Measurements from ENCODE around the gene DMRT3.

The DMRT3 gene

GRCh38 chr9:970151-970996, 6.1 kb upstream of the DMRT3 start:
- DNase-seq (ENCODE audit: low read depth): no peak

DNA sequence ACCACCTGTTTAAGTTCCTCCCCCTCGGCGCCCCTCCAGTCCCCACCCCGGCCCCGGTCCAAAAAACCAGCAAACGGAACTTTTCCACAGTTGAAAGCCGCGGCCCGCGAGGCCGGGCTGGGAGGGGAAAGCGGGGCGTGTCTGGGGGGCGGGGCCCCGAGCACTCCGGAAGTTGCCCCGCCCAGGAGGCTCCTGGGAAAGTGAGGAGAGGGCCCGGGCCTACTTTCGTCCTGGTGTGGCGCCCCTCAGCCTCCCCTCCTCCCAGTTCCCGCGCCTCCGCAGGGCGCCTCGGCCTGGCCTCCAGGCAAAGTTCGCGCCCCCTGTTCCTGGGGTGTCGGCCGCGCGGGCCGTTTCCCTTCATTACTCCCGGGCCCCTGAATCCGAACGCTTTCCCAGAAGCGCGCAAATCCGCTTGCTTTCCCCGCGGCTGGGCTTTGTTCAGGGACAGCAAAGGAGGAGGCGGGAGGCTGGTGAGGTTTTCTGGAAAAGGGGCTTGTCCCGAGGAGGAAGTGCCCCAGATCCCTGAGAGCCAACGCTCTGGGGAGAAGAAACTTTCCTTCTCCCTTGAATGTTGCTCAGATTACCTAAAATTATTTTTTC, 4.5 kb upstream of the DMRT3 start:
- no peak for DNase-seq (ENCODE audit: low read depth)

DNA sequence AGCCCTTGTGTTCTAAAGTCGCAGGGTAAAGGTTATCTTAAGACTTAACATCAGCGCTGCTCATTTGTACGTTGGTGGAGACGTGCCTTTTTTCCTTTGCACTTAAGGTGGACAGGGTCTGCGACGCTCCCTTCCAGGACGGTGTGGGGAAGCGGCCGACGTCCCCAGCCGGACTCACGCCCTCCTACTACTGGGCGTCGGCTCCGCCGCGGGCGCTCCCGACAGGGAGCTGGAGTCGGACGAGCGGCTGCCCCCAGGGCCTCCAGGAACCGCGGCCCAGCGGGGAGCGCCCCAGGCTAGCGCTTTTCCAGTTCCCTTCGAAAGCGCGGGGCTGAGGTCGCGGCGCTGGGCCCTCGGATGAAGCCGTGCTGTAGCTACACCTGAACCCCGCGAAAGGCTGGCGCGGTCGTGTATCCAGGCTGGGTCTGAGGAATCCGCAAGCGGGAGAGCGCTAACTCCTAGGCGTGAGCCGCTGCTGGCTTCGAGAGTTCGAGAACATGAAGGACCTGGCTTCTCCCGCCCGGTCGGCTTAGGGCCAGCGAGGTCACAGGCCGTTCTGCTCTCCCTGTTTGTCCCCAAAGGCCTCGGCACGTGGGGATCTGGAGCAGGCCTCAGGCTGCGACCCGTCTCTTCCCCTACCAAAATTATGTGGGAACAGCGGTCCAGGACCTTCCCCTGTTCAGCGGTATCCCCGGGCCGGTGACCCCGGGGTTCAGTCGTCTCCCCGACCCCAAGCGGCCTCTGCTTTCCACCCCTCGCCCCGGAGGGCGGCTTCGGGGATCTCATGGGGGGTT, 3.8 kb upstream of the DMRT3 start:
- no peak for DNase-seq (ENCODE audit: low read depth)

DNA sequence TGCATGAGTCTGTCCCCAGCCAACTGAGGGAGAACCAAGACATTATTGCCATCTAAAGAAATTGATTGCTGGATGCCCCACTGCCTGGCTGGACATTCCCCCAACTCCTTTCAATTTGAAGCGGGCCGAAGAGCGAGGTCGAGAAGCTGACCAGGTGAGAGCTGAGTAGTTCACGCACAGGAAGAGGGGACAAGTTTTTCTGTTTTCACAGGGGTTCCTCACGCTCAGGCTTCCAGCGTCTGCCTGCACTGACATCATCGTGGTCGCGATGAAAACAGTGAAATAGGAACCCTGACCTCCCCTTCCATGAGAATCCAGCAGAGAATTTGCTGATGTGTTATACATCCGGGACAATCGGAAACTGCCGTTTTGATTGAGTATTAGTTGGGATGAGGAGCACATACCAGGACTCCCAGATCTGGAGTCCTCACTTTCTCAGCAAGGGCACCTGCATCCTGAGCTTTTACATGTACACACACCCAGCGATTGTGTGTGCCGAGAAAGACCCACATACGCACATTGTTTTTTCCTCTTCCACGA, 3.1 kb upstream of the DMRT3 start:
- DNase-seq (ENCODE audit: low read depth): no peak

DNA sequence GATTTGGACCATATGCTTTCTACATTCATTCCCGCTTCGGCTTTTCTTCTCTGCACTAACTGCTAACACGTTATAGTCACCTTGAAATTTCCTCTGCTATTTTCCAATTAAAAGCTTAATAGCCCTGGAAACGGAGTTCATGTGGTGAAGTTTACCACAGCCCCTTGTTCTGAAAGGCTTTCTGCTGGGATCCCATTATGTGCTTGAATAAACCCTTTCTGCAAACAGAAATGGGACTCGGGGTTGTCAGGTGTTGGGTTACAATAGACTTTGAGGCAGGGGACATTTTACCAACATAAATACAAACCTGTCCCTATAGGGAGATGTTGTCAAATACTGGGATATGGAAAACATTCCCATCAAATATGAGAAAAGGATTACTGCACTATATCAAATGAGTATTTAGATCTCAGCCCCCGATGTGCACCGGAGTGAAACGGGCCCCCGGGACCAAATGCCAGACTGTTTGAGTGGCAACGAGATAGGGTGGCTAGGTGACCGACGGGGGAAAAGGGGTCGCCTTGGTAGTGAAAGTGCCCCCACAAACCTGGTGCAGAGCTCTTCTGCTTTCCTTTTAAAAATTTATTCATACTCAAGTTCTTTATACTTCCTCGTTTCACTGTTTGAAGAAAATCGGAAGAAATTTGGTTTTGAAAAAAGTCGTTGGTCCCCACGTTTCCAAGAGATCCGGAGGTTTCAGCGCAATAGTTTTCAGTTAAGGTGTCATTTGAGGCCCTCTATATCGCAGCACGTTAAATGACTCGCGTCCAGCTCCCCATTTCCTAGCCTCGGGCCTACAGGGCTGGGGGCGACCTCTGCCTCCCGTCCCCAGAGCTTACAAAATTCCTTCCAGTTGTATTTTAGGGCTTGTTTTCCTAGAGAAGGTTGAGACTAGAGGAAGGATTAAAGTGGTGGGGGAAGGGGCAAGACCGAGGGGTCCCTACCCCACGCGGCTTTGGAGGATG, 2.1 kb upstream of the DMRT3 start:
- no peak for DNase-seq (ENCODE audit: low read depth)

GRCh38 chr9:974996-975739, 1.3 kb upstream of the DMRT3 start:
- no peak for DNase-seq (ENCODE audit: low read depth)

- DNase-seq (ENCODE audit: low read depth): no peak
Observed at GRCh38 chr9:975740-976257, 656 bp upstream of the DMRT3 start.

GRCh38 chr9:976943-977837, 735 bp downstream of the DMRT3 start:
- DNase-seq (ENCODE audit: low read depth): no peak

DNA sequence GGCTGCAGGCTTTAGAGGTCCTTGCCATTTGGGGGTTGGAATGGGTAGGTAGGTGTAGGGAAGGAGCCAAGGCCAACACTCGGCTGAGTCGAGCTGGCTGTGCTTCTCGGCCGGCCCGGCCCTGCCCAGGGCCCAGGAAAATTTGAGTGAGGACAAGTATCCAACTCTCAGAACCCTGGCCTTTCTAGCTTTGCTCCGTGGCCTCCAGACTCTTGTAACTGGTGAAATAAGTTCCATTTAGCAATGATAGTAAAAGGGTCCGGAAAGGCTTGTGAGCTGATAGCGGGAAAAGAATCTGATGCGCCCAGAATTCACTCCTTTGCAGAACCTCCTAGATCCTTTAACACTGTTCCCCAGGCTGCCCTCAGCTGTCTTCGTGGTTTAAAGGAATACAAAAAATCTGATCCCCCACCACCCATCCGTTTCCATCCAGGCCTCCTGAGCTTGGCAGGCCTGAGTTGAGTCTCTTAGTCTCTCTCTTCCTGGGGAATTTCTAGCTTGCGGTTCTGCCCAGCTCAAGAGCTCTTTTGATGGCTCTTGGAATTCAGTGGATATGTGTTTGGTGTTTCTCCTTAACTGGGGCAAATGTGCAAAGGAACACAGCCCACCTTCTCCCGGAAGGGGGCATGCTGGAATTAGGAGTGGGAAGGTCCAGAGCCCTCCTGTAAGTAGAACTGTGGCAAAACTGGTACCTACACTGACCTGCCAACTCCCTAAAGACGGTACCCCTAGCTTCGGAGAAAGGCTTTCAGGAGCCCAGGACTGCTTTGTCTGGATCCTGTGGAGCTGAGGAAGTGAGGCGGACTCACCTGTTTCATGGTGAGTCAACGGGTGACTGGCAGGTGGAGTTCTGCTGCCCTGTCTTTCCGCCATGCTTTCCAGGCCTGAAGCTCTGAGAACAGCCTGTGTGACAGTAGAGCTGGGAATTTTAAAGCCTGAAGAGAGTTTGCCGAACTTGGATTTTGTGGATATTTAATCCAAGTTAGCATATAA, 1.7 kb downstream of the DMRT3 start:
- DNase-seq (ENCODE audit: low read depth): no peak

GRCh38 chr9:979983-980382, 3.5 kb downstream of the DMRT3 start:
- DNase-seq (ENCODE audit: low read depth): no peak

- no peak for DNase-seq (ENCODE audit: low read depth)
Observed at GRCh38 chr9:980640-981039, 4.2 kb downstream of the DMRT3 start.

- no peak for DNase-seq (ENCODE audit: low read depth)
Observed at GRCh38 chr9:981491-981898, 5.0 kb downstream of the DMRT3 start.

DNA sequence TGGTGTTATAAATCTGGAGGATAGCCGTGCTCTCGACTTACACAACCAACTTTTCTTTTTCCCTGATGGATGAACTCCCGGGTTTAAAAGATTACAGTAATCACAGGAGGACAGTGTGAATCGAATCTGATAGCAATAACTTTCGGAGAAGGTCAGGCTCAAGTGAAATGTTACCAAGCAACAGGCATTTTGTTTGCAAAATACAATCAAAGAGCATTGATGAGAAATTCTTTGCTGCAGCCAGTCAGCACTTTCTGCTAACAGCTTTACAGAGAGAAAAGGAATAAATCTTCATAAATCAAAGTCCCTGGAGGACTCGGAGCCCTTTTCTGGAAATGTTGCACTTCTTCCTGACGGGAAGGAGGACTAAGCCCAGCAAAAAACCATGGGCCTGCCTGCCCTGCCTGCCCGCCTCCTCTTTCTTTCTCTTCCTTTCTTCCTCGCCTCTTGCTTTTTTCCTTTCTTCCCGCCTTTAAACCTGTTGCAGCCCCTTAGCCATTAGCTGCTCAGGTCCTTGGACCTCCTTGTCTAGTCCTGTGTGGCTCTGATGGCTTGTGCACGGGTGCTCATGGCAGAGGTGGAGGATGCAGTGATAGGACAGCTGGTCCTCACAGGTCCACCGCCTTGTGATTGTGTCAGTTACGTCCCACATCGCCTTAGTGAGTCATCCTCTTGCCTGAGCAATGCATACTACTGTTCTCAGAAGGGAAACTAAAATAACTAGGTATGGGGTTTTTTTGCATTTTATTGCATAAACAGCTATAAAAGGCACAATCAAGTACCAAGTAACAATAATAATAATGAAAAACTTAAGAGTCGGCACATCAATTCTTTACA, 6.2 kb downstream of the DMRT3 start:
- DNase-seq (ENCODE audit: low read depth): no peak

DNA sequence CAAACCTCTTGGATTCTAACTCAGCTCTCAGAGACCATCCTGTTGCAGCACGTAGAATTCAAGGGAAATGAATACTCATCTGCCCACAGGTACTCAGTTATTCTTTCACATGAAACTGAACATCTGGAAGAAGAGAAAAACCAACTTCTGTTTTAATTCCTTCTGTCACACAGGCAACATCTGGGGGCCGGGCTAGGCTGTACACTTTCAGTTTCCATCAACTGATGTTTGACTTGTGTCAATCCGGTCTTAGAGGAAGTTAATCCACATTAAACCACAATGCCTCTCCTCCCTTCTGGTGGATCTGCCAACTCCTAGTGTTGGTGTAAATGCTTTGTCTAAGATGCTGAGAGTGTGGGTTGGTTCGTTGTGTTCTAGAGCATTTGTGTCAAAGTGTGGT, 17.6 kb downstream of the DMRT3 start:
- no peak for DNase-seq (ENCODE audit: low read depth)

- DNase-seq (ENCODE audit: low read depth): no peak
Observed at GRCh38 chr9:995192-995591, 18.7 kb downstream of the DMRT3 start.

GRCh38 chr9:995781-996180, 19.3 kb downstream of the DMRT3 start:
- no peak for DNase-seq (ENCODE audit: low read depth)
